GM12875 (cell line): ENCODE results near the gene CCR3.

Source experiments
- H3K4me3 ChIP-seq: one replicate; pipeline ENCODE4 v1.5.1; 2011; ENCODE audit warnings: low read depth, low read length, control low read depth
- CTCF ChIP-seq: IDR thresholded peaks from 2 replicates; pipeline ENCODE4 v1.5.1; 2011; ENCODE audit warnings: low read depth, mild to moderate bottlenecking, control low read depth, inconsistent platforms, low read length, moderate library complexity, borderline replicate concordance; ENCODE audit not compliant: insufficient read depth

The CCR3 gene

GRCh38 chr3:46221391-46221790, 20.9 kb upstream of the CCR3 start:
- H3K4me3 ChIP-seq: no peak overlapping the region
- no peak for TF ChIP-seq CTCF

- no peak for TF ChIP-seq CTCF
- no peak overlapping the region for H3K4me3 ChIP-seq
Measured at GRCh38 chr3:46221938-46222337, 20.3 kb upstream of the CCR3 start.

GRCh38 chr3:46222435-46223161, 19.7 kb upstream of the CCR3 start:
- H3K4me3 ChIP-seq: no peak overlapping the region
- no peak for TF ChIP-seq CTCF

- TF ChIP-seq CTCF: no peak
- H3K4me3 ChIP-seq: no peak overlapping the region
Measured at GRCh38 chr3:46228260-46229242, 13.7 kb upstream of the CCR3 start.

GRCh38 chr3:46231323-46231722, 10.9 kb upstream of the CCR3 start:
- no peak for TF ChIP-seq CTCF
- H3K4me3 ChIP-seq: no peak overlapping the region

- no peak for TF ChIP-seq CTCF
- H3K4me3 ChIP-seq: no peak overlapping the region
Measured at GRCh38 chr3:46233194-46233593, 9.1 kb upstream of the CCR3 start.
